ENCODE measurements around the gene MAP3K10.
A peak's percentile ranks its signal among the peaks of the same experiment; 100 is the strongest.
"Not testable (repeated sequence)": the region's sequence is repeated elsewhere in the genome, so short reads cannot be mapped to it uniquely, and the experiment has no call there.

Gene MAP3K10

GRCh38 chr19:40190891-40191835 is at the start of gene MAP3K10:
TSS of gene MAP3K10 (plus strand) at chr19:40191426. CDS start at chr19:40192032, 606 bp downstream.
- DNase-seq (ENCODE audit: low read depth in 2 of 2, low spot score in 1 of 2), result peak; percentile 33 to 42

DNA sequence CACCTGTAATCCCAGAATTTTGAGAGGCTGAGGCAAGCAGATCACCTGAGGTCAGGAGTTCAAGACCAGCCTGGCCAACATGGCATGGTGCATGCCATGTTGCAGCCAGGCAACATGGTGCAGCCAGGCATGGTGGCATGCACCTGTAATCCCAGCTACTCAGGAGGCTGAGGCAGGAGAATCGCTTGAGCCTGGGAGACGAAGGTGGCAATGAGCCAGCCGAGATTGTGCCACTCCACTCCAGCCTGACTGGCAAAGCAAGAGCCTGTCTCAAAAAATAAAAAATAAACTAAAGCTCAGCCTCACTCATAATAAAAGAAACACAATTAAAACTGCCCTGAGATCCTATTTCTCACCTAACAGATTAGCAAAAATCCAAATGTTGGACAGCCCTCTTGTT is 49.7 kb upstream of the MAP3K10 start:
- DNase-seq (ENCODE audit: low read depth in 2 of 2, low spot score in 1 of 2), result no peak

- no peak for DNase-seq (ENCODE audit: low read depth in 2 of 2, low spot score in 1 of 2)
Observed at GRCh38 chr19:40143612-40144011, 47.6 kb upstream of the MAP3K10 start.

DNA sequence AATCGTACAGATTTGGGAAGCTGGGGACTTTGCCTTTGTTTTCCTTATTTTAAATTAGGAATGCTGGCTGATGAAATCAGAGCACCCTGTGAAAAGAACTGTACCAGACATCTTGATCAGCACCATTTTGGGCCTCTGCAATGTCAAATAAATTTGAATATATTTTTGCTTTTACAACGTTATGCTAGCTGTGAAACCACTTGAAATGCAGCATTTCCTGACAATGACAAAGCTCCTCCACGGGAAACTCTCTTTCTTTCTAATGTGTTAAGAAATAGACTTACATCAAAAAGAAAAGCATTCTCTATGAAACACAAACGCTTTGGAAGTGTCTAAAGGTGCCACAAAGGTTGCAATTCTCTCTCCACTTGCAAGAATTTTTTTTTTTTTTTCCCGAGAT is 47.1 kb upstream of the MAP3K10 start:
- no peak for DNase-seq (ENCODE audit: low read depth in 2 of 2, low spot score in 1 of 2)

GRCh38 chr19:40144947-40145748 is 46.1 kb upstream of the MAP3K10 start:
- no peak for DNase-seq (ENCODE audit: low read depth in 2 of 2, low spot score in 1 of 2)

DNA sequence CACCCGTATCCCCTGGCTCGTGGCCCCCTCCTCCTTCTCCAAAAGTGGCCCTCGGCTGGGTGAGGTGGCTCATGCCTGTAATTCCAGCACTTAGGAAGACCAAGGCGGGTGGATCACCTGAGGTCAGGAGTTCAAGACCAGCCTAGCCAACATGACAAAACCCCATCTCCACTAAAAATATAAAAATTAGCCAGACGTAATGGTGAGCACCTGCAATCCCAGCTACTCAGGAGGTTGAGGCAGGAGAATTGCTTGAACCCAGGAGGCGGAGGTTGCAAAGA is 45.5 kb upstream of the MAP3K10 start:
- DNase-seq (ENCODE audit: low read depth in 2 of 2, low spot score in 1 of 2), result not testable (repeated sequence)

- no peak for DNase-seq (ENCODE audit: low read depth in 2 of 2, low spot score in 1 of 2)
Observed at GRCh38 chr19:40147338-40147692, 43.9 kb upstream of the MAP3K10 start.

DNA sequence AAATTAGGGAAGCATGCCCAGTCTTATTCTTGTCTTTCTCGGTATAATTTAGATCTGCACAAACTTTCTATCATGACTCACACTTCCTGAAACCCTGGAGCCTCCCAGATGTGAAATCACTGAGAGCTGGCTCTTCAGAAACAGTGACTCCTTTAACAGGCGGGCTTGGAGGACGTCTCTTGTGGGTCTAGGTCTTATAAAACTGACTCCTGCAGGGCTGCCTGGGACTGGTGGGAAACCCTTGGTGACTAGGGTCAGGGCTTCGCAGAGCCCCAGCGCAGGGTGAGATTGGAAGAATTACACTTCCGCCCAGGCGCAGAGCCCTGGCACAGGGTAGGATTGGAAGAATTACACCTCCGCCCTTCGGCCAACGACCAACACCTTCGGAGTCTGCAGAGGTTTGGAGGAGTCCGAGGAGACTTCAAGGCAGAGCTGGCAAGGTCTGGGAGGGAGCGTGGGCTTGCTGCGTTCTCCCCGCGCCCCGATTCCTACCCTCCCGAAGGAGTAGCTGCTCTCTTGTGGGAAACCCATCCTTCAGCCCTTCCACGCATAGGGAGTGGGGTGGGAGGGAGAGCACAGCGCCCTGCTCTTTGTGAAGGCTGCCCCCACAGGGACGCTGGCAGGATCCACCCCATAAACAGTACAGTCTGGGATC is 43.4 kb upstream of the MAP3K10 start:
- DNase-seq (ENCODE audit: low read depth in 2 of 2, low spot score in 1 of 2), result no peak

DNA sequence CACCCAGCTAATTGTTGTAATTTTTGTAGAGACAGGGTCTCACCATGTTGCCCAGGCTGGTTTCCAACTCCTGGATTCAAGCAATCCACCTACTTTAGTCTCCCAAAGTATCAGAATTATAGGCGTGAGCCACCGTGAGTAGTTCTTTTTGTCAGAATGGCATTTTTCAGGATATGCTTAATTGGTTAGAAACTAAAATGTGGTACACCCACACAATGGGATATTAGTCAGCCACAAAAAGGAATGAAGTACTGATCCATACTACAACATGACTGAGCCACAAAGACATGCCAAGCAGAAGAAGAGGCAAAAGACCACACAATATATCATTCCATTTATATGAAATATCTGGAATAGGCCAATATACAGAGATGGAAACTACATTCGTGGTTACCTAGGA is 41.7 kb upstream of the MAP3K10 start:
- no peak for DNase-seq (ENCODE audit: low read depth in 2 of 2, low spot score in 1 of 2)

DNA sequence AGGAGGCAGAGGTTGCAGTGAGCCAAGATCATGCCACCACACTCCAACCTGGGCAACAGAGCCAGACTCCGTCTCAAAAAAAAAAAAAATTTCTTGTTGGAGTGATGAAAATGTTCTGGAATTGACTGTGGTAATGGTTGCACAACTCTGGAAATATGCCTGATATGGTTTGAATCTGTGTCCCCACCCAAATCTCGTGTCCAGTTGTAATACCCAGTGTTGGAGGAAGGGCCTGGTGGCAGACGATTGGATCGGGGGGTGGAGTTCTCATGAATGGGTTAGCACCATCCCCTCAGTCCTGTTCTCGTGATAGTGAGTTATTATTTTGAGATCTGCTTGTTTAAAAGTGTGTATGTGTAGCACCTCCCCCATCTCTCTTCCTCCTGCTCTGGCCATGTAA is 41.1 kb upstream of the MAP3K10 start:
- no peak for DNase-seq (ENCODE audit: low read depth in 2 of 2, low spot score in 1 of 2)

DNA sequence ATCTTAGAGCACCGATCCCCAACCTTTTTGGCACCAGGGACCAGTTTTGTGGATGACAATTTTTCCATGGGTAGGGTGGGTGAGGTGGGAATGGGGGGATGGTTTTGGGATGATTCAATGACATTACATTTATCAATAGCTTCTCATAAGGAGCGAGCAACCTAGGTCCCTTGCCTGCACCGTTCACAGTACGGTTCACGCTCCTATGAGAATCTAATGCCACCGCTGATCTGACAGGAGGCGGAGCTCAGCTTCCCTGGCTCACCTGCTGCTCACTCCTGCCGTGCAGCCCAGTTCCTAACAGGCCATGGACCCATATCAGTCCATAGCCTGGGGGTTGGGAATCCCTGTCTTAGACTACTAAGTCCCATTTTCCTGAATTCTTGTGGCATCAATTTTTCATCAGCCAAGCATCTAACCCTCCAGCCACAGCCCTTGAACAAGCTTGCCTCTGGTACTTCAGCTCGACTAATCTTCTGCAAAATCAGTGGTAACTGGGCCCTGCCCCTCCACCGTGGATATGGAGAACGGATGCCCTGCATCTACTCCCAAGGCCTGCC is 37.0 kb upstream of the MAP3K10 start:
- DNase-seq (ENCODE audit: low read depth in 2 of 2, low spot score in 1 of 2), result no peak

DNA sequence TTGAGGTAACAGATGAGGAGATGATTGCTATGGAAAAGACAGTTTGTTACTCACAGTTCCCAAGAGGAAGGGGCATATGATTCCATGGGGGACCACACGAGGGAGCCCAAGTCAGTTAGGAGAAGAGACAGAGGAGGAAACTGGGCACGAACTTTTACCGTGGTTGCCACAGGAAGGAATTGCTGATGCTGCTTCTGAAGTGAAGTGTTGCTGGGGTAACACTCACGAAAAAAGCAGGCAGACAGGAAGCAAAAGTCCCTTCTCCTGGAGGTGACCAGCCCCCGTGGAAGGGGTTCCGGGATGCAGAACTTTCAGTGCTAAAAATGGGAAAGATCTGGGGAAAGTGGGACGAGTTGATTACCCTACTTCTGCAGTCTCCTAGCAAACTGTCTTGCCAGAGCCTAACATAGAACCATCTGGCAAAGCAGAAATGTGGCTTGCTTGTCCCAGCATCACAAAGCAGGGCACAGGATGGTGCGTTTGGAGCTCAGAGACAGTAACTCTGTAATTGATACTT is 35.4 kb upstream of the MAP3K10 start:
- DNase-seq (ENCODE audit: low read depth in 2 of 2, low spot score in 1 of 2), result no peak

- DNase-seq (ENCODE audit: low read depth in 2 of 2, low spot score in 1 of 2), result no peak
Observed at GRCh38 chr19:40157059-40157458, 34.2 kb upstream of the MAP3K10 start.

GRCh38 chr19:40159744-40160143 is 31.5 kb upstream of the MAP3K10 start:
- DNase-seq (ENCODE audit: low read depth in 2 of 2, low spot score in 1 of 2), result no peak

DNA sequence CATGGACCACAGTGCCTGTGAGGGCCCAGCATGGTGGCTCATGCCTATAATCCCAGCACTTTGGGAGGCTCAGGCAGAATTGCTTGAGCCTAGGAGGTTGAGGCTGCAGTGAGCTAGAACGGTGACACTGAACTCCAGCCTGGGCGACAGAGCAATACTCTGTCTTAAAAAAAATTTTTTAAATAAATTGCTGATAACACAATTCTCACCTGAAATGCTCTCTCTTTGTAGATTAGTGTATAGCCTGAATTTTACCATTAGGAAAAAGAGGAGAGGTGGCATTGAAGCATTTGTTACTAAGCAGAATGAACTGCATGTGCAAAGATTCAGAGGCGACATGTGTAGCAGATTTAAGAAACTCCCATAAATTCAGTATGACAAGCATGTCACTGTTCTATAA is 29.1 kb upstream of the MAP3K10 start:
- DNase-seq (ENCODE audit: low read depth in 2 of 2, low spot score in 1 of 2), result no peak

DNA sequence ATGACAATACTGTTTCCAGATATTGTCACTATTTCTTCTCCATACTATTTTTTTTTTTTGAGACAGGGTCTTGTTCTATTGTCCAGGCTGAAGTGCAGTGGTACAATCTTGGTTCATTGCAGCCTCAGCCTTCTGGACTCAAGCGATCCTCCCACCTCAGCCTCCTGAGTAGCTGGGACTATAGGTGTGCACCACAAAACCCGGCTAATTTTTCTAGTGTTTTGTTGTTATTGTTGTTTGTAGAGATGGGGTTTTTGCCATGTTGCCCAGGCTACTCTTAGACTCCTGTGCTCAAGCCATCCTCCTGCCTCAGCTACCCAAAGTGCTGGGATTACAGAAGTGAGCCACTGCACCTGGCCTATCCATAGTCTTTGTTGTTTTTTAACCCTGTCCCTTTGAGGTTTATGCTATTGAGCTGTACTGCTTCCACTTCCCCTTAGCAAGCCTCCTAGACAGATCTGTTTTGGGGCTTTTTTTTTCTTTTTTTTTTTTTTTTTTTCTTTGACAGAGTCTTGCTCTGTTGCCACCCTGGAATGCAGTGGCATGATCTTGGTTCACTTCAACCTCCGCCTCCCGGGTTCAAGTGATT is 27.6 kb upstream of the MAP3K10 start:
- no peak for DNase-seq (ENCODE audit: low read depth in 2 of 2, low spot score in 1 of 2)

DNA sequence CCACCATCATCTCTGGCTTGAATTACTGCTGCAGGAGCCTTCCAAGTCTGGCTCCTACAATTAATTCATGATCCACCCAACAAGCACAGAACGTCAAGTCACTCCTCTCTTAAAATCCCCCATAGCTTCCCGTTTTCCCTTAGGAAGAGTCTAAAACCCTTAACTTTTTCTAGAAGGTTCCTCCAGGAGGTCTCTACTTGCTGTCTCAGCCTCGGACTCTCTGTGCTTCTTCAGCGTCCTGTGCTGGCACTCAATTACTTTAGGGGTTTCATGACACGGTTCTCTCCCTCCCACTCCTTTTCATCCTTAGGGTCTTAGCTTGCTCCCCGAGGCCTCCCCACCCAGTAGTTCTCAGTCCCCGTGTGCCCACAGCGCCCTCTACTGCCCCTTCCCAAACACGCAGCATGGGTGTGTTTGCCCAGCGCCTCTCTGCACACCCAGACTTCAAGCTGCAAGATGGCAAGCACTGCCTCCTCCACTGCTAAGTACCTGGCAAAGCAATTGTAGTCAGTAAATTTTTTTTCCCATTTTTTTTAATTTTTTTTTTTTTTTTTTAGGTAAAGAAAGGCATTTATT is 25.8 kb upstream of the MAP3K10 start:
- peak; percentile 21 to 33 for DNase-seq (ENCODE audit: low read depth in 2 of 2, low spot score in 1 of 2)

DNA sequence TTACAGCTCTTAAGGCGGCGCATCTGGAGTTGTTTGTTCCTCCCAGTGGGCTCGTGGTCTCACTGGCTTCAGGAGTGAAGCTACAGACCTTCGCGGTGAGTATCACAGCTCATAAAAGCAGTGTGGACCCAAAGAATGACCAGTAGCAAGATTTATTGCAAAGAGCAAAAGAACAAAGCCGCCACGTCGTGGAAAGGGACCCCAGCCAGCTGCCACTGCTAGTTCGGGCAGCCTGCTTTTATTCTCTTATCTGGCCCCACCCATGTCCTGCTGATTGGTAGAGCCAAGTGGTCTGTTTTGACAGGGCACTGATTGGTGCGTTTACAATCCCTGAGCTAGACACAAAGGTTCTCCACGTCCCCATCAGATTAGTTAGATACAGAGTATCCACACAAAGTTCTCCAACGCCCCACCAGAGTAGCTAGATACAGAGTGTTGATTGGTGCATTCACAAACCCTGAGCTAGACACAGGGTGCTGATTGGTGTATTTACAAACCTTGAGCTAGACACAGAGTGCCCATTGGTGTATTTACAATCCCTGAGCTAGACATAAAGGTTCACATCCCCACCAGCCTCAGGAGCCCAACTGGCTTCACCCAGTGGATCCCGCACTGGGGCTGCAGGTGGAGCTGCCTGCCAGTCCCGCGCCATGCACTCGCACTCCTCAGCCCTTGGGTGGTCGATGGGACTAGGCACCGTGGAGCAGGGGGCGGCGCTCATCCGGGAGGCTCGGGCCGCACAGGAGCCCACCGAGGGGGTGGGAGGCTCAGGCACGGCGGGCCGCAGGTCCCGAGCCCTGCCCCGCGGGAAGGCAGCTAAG is 21.5 kb upstream of the MAP3K10 start:
- not testable (repeated sequence) for DNase-seq (ENCODE audit: low read depth in 2 of 2, low spot score in 1 of 2)

- DNase-seq (ENCODE audit: low read depth in 2 of 2, low spot score in 1 of 2), result not testable (repeated sequence)
Observed at GRCh38 chr19:40170303-40170989, 20.8 kb upstream of the MAP3K10 start.
